ENCODE measurements around the gene CDC42.

GRCh38 chr1:22112554-22112953 lies 60.0 kb downstream of the CDC42 start:
- TF ChIP-seq CTCF (conservative IDR thresholded peaks at IDR 0.05 in 1 of 2, IDR thresholded peaks at IDR 0.05 in 1 of 2; ENCODE audit: extremely low read depth in 1 of 2, insufficient read depth in 1 of 2, low read depth in 1 of 2, low read length in 2 of 2) (no peak), EZH2 (IDR thresholded peaks at IDR 0.05; ENCODE audit: borderline replicate concordance, low read length) (no peak)
